SJCRH30 (cell line): ENCODE measurements around the gene RTL1. TPM values are rescaled to one million over a fixed set of nuclear protein-coding genes. Genes with fewer than 3 reads are reported as not detected.

Experiments
- DNase-seq, 2 experiments: peaks; one replicate each; pipeline ENCODE4 v3.0.0-alpha.2; 2015 to 2020
- H3K27ac ChIP-seq: fragments of 250-450 bp; sonication (Bioruptor Pico); 2 replicates; pipeline ENCODE4 v1.5.1; 2020; ENCODE audit warnings: mild to moderate bottlenecking, moderate library complexity
- H3K27me3 ChIP-seq: fragments of 250-450 bp; sonication (Bioruptor Pico); 2 replicates; pipeline ENCODE4 v1.5.1; 2020; ENCODE audit warnings: mild to moderate bottlenecking, moderate library complexity
- H3K36me3 ChIP-seq: fragments of 250-450 bp; sonication (Bioruptor Pico); 2 replicates; pipeline ENCODE4 v1.5.1; 2020; ENCODE audit warnings: mild to moderate bottlenecking, moderate library complexity
- H3K4me1 ChIP-seq: fragments of 250-450 bp; sonication (Bioruptor Pico); 2 replicates; pipeline ENCODE4 v1.5.1; 2020; ENCODE audit warnings: mild to moderate bottlenecking, moderate library complexity
- H3K4me3 ChIP-seq: fragments of 250-450 bp; sonication (Bioruptor Pico); 2 replicates; pipeline ENCODE4 v1.5.1; 2020; ENCODE audit warnings: mild to moderate bottlenecking, moderate library complexity
- H3K9me3 ChIP-seq: fragments of 250-450 bp; sonication (Bioruptor Pico); replicated peaks from 2 replicates; pipeline ENCODE4 v1.5.1; 2020; ENCODE audit warnings: mild to moderate bottlenecking, moderate library complexity
- total RNA-seq: library from RNA; depleted of rRNA; stranded (reverse); fragments of >200 nt; shearing (Covaris generic); gene quantifications from 2 replicates; pipeline ENCODE4 v1.2.3, GENCODE V29; 2014; rRNA removed

RTL1 gene
- 0.08 and 0.34 TPM in 2 replicates for total RNA-seq

GRCh38 chr14:100903672-100904185 lies at the start of gene RTL1:
Gene RTL1, minus strand, starts transcription at chr14:100903722. Its CDS starts 18,934 bp downstream, at chr14:100884788.
- DNase-seq, result no peak
- Histone ChIP-seq H3K36me3 (peaks cover 79% of the 10 kb centered on the region), H3K27me3 (no peaks in the 10 kb centered on the region), H3K9me3 (no peaks in the 10 kb centered on the region), H3K27ac (no peak within 1 kb of the TSS), H3K4me1 (no peaks in the 10 kb centered on the region; the same call in 1 of the 2 replicates), H3K4me3 (no peak within 1 kb of the TSS)

GRCh38 chr14:100950024-100950423 lies 46.5 kb upstream of the RTL1 start:
- Histone ChIP-seq H3K4me1 (no peaks in the 10 kb centered on the region), H3K4me3 (no peak overlapping the region), H3K36me3 (peaks cover 92% of the 10 kb centered on the region), H3K9me3 (no peaks in the 10 kb centered on the region), H3K27ac (no peak overlapping the region), H3K27me3 (no peaks in the 10 kb centered on the region)
- no peak for DNase-seq

DNA sequence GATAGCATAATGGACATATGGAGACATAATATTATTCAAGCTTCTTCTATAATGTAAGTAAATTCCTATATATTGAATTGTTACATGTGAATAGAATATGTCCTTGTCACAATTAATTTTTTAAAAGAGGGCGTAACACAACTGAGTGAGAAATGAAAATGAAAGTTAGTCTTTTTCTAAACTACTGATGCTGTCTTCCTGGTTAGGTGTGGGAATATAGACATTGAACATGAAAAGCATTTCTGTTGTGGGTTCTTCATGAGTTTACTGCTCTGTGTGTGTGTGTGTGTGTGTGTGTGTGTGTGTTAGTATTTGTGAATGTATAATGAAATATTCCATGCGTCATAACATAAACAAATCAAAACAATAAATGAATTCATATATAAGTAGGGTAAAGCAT lies 40.5 kb upstream of the RTL1 start:
- Histone ChIP-seq H3K4me3 (no peak overlapping the region), H3K27me3 (no peaks in the 10 kb centered on the region), H3K36me3 (peaks cover 89% of the 10 kb centered on the region), H3K27ac (no peak overlapping the region), H3K4me1 (no peaks in the 10 kb centered on the region), H3K9me3 (no peaks in the 10 kb centered on the region)
- DNase-seq, result no peak

DNA sequence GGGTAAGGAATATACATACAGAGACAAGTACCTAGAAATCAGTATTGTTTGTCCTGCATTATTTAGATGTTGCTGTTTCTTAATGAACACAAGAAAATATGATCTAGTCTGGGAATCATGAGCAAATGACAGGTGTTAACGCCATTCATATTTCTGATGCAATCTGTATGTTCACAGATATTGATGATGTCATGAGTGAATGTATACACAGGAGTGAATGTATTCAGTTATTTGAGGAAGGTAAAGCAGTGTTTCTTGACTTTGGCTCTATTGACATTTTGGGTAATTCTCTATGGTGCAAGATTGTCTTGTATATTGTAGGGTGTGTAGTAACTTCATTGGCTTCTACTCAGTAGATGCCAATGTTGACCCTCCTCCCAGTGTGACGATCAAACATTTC lies 26.7 kb upstream of the RTL1 start:
- no peak for DNase-seq
- Histone ChIP-seq H3K9me3 (no peaks in the 10 kb centered on the region), H3K4me1 (no peaks in the 10 kb centered on the region), H3K27ac (no peak overlapping the region), H3K4me3 (no peak overlapping the region), H3K36me3 (peaks cover 49% of the 10 kb centered on the region), H3K27me3 (no peaks in the 10 kb centered on the region)

DNA sequence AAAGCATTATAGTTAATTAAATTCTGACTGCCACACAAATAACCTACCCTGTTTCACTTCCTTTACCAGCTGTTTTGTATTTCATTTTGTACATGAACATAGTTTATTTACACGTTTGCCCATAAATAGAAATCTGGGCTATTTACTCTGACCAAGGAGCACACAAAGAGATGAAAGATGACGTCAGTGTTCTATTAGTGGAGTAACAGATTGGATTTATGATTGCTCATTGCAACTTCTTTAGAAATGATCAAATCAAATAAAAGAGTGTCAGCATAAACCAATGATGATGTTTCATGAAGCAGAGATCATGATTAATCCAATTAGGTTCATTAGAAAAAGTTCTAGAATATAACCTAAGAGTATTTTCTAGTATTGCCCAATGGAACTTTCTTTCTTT lies 12.0 kb upstream of the RTL1 start:
- no peaks in the 10 kb centered on the region for H3K27me3 ChIP-seq
- DNase-seq, result no peak
- no peaks in the 10 kb centered on the region for H3K9me3 ChIP-seq
- H3K27ac ChIP-seq, result no peak overlapping the region
- no peak overlapping the region for H3K4me3 ChIP-seq
- peaks cover 6% of the 10 kb centered on the region; the same call in 1 of the 2 replicates for H3K4me1 ChIP-seq
- peaks cover 73% of the 10 kb centered on the region for H3K36me3 ChIP-seq

DNA sequence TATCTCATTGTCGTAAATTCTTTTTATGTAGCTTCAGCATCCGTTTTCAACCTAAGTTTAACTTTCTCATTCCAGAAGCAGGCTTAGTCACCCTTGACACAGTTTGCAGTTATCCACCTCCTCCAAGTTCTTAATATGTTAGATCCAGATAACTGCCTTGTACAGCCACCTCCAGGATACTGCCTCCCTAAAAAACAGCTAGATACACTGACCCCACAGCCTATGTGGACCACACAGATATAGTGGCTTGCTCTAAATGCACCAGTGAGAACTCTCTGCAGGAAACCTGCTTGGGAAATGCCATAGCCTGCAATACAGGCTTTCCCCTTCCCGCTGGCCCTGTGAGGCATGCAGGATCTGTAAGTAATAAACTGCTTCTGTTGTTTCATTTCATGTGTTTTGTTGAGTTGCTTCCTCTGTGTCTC lies 11.1 kb upstream of the RTL1 start:
- H3K4me3 ChIP-seq, result no peak overlapping the region
- H3K4me1 ChIP-seq, result peaks cover 6% of the 10 kb centered on the region; the same call in 1 of the 2 replicates
- H3K27ac ChIP-seq, result no peak overlapping the region
- no peaks in the 10 kb centered on the region for H3K9me3 ChIP-seq
- peaks cover 73% of the 10 kb centered on the region for H3K36me3 ChIP-seq
- DNase-seq, result no peak
- H3K27me3 ChIP-seq, result no peaks in the 10 kb centered on the region

DNA sequence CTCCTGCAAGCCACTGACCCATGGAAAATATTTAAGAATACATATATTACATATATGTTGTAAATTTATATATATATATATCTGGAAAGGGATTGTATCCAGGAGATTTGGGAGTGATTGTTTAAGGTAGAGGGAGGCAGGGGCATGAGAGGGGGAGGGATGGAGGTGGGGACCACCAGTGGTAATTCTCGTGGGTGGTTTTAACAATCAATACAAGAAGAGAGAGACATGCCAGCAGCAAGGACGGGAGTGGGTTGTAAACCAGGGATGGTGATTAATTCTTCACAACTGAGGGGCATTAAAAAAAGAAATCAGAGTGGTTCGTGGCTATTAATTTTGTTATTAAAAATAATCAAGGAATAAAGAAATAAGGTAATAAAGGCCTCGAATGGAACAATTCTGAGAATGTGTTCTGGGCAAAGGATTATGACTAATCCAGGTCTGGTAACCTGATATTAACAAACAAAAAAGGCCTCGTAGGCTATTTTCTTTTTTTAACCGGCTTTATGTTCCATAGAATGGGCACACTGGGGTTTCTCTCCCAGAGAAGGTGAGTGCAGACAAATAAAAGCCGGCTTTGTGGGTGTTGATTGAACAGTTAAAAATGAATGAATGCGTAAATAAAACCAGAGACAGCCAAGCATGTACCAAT lies 8.3 kb upstream of the RTL1 start:
- Histone ChIP-seq H3K4me3 (no peak overlapping the region), H3K27me3 (no peaks in the 10 kb centered on the region), H3K4me1 (peaks cover 6% of the 10 kb centered on the region), H3K9me3 (no peaks in the 10 kb centered on the region), H3K27ac (no peak overlapping the region), H3K36me3 (peaks cover 77% of the 10 kb centered on the region)
- no peak for DNase-seq

- no peaks in the 10 kb centered on the region for H3K27me3 ChIP-seq
- H3K4me3 ChIP-seq, result no peak overlapping the region
- H3K4me1 ChIP-seq, result peaks cover 6% of the 10 kb centered on the region
- no peaks in the 10 kb centered on the region for H3K9me3 ChIP-seq
- no peak for DNase-seq
- H3K27ac ChIP-seq, result no peak overlapping the region
- peaks cover 82% of the 10 kb centered on the region for H3K36me3 ChIP-seq
Observed at GRCh38 chr14:100910888-100911664, 7.6 kb upstream of the RTL1 start.

- H3K4me1 ChIP-seq, result peaks cover 6% of the 10 kb centered on the region
- no peak overlapping the region for H3K4me3 ChIP-seq
- no peaks in the 10 kb centered on the region for H3K27me3 ChIP-seq
- H3K9me3 ChIP-seq, result no peaks in the 10 kb centered on the region
- DNase-seq, result no peak
- H3K36me3 ChIP-seq, result peaks cover 73% of the 10 kb centered on the region
- H3K27ac ChIP-seq, result no peak overlapping the region
Observed at GRCh38 chr14:100909439-100909838, 5.9 kb upstream of the RTL1 start.

DNA sequence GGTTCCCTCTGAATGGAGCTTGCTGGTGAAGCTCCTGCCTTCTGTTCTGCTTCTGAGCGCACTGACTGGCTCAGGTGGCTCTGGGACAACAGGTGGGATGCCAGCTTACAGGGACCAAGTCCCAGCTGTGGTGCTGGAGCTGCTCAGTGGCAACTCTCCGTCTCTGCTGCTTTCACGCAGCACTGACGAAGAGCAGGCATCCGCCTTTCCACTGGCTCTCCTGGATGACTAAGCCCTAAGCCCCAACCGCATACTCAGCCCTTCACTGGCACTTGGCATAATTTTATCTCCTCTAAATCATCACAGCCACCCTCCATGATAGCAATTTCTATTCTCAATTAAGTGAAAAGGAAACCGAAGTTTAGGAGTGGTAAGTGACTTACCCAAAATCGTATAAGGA lies 3.7 kb upstream of the RTL1 start:
- Histone ChIP-seq H3K36me3 (peaks cover 74% of the 10 kb centered on the region), H3K4me1 (peaks cover 6% of the 10 kb centered on the region), H3K27ac (no peak overlapping the region), H3K4me3 (no peak overlapping the region), H3K27me3 (no peaks in the 10 kb centered on the region), H3K9me3 (no peaks in the 10 kb centered on the region)
- no peak for DNase-seq

DNA sequence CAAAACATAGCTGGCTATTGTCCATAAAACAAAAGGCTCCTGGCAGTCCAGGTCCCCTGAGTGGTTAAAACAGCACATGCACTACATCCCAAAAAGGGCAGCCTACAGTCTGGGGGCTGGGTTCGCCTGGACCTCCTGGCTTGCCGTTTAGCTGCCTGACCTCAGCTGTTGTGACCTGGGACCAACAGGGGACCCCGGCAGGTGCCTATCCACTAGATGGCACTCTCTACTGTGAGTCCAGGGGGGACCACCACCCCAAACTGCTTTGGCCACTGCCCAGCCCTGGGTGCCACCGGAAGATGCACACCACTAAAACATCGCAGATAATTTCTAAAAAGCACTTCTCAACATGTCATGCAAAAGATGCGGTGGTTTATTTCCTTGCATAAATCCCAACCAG lies 2.9 kb upstream of the RTL1 start:
- no peaks in the 10 kb centered on the region; the same call in none of the 2 replicates for H3K4me1 ChIP-seq
- H3K9me3 ChIP-seq, result no peaks in the 10 kb centered on the region
- peaks cover 74% of the 10 kb centered on the region for H3K36me3 ChIP-seq
- peak in 1 of 2 experiments; percentile 34 for DNase-seq
- H3K27ac ChIP-seq, result no peak overlapping the region
- H3K4me3 ChIP-seq, result no peak overlapping the region
- H3K27me3 ChIP-seq, result no peaks in the 10 kb centered on the region

- no peaks in the 10 kb centered on the region; the same call in 1 of the 2 replicates for H3K4me1 ChIP-seq
- no peaks in the 10 kb centered on the region for H3K9me3 ChIP-seq
- H3K36me3 ChIP-seq, result peaks cover 76% of the 10 kb centered on the region
- H3K27ac ChIP-seq, result 0 out of 2 replicates have a peak overlapping the region, but pooled peaks have one; percentile 9
- DNase-seq, result peak in 1 of 2 experiments; percentile 43
- H3K27me3 ChIP-seq, result no peaks in the 10 kb centered on the region
- no peak overlapping the region for H3K4me3 ChIP-seq
Observed at GRCh38 chr14:100905166-100905565, 1.6 kb upstream of the RTL1 start.

DNA sequence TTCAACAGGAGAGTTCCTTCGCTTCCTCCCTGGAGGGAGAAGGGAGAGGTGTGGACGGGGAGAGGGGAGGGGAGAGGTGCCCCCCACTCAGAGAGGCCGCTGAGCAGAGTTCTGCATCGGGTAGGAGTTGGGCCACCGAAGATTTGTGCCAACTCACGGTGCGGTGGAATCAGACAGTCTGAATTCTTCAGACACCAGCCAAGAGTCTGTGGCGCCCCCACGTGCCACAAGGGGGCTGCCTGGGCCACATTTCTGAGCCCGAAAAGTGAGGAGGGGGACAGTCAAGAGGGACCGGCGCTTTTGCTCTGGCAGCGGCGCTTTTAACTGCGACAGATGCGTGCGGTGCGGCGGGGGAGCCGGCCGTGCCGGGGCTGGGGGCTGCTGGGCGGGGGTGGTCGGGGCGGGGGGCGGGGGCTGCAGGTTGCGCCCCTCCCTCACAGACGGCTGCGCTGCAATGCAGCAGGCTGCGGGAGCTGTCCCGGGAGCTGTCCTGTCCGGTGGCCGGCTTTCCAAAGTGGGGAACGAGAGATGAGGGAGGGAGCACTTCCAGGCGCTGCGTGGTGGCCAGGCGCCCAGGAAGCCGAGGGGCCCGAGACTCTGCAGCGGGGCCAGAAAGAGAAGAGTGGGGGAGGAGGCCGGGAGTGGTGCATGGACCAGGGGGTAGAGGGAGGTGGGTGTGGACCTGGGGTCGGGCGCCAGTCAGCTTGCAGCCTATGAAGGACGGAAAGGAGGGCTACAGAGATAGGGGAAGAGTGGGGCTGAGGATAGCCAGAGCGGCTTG lies 975 bp upstream of the RTL1 start:
- Histone ChIP-seq H3K9me3 (no peaks in the 10 kb centered on the region), H3K27me3 (no peaks in the 10 kb centered on the region), H3K4me3 (no peak overlapping the region), H3K36me3 (peaks cover 75% of the 10 kb centered on the region), H3K4me1 (no peaks in the 10 kb centered on the region; the same call in 1 of the 2 replicates), H3K27ac (no peak overlapping the region)
- DNase-seq, result peak in 1 of 2 experiments; percentile 42

GRCh38 chr14:100903134-100903468 lies 421 bp downstream of the RTL1 start:
- Histone ChIP-seq H3K4me1 (no peaks in the 10 kb centered on the region), H3K36me3 (peaks cover 79% of the 10 kb centered on the region), H3K27me3 (no peaks in the 10 kb centered on the region), H3K27ac (no peak overlapping the region), H3K9me3 (no peaks in the 10 kb centered on the region), H3K4me3 (no peak overlapping the region)
- no peak for DNase-seq
